Naive thymus-derived CD4-positive, alpha-beta T cell (primary cell): ENCODE data around the gene STRA6. TPM values are rescaled to one million over a fixed set of nuclear protein-coding genes. Genes with fewer than 3 reads are reported as not detected.

Source experiments
- ATAC-seq: fragments of 150-1000 bp; cut with Tn5 transposase; 2 replicates; pipeline ENCODE4 v1.10.0; 2021; ENCODE audit warnings: mild to moderate bottlenecking, moderate library complexity
- CTCF ChIA-PET: fragments of 350-600 bp; sonication (Branson Sonifier 250); formaldehyde crosslinking; loops from one replicate; lab custom pipeline; 2021; ENCODE audit warnings: antibody characterized with exemption; lab: Charles Lee
- POLR2A ChIA-PET: fragments of 350-600 bp; sonication (Branson Sonifier 250); formaldehyde crosslinking; loops from one replicate; lab custom pipeline; 2021; ENCODE audit warnings: antibody characterized with exemption, inconsistent platforms; lab: Charles Lee
- DNase-seq, 9 donors: peaks; one replicate each; pipeline versions ENCODE4 v3.0.0 to v3.0.0-alpha.2; 2020 to 2022; ENCODE audit warnings: mixed read lengths in 1 of 9
- H3K27ac ChIP-seq: one replicate; pipeline ENCODE4 v1.7.0; 2013; ENCODE audit warnings: mild to moderate bottlenecking, low read depth, low read length, moderate library complexity
- H3K27me3 ChIP-seq, 2 donors: one replicate each; pipeline ENCODE4 v1.7.0; 2013; ENCODE audit warnings: low read length in 2 of 2, mild to moderate bottlenecking in 2 of 2, moderate library complexity in 2 of 2; ENCODE audit not compliant: control insufficient read depth in 2 of 2, insufficient read depth in 2 of 2
- H3K36me3 ChIP-seq, 3 experiments: 1 replicate in 2 of 3; 2 replicates in 1 of 3; pipeline ENCODE4 v1.7.0; 2013; ENCODE audit warnings: low read length in 3 of 3, mild to moderate bottlenecking in 3 of 3, moderate library complexity in 1 of 3; ENCODE audit not compliant: insufficient read depth in 3 of 3, control insufficient read depth in 2 of 3
- H3K4me1 ChIP-seq, 2 donors: one replicate each; pipeline ENCODE4 v1.7.0; 2013; ENCODE audit warnings: low read length in 2 of 2, mild to moderate bottlenecking in 2 of 2, moderate library complexity in 1 of 2; ENCODE audit not compliant: control insufficient read depth in 2 of 2, insufficient read depth in 2 of 2
- H3K4me3 ChIP-seq: 2 replicates; pipeline ENCODE4 v1.7.0; 2013; ENCODE audit warnings: mild to moderate bottlenecking, low read length
- H3K9me3 ChIP-seq, 3 experiments: 1 replicate in 2 of 3; 2 replicates in 1 of 3; pipeline ENCODE4 v1.7.0; 2013; ENCODE audit warnings: low read length in 3 of 3; ENCODE audit not compliant: control insufficient read depth in 2 of 3
- H3K27ac Mint-ChIP-seq, 9 donors: one replicate each; pipeline ENCODE4 v1.8.0; 2020 to 2022; ENCODE audit warnings: mixed read lengths in 9 of 9, mild to moderate bottlenecking in 8 of 9, moderate library complexity in 5 of 9, inconsistent platforms in 2 of 9
- H3K27me3 Mint-ChIP-seq, 5 donors: one replicate each; pipeline ENCODE4 v1.8.0; 2021 to 2022; ENCODE audit warnings: mixed read lengths in 5 of 5, mild to moderate bottlenecking in 1 of 5
- H3K36me3 Mint-ChIP-seq, 5 donors: one replicate each; pipeline ENCODE4 v1.8.0; 2020 to 2022; ENCODE audit warnings: mixed read lengths in 5 of 5, mild to moderate bottlenecking in 3 of 5, inconsistent platforms in 1 of 5
- H3K4me1 Mint-ChIP-seq, 7 donors: one replicate each; pipeline ENCODE4 v1.8.0; 2020 to 2022; ENCODE audit warnings: mixed read lengths in 7 of 7, mild to moderate bottlenecking in 3 of 7, inconsistent platforms in 1 of 7
- H3K4me3 Mint-ChIP-seq, 10 donors: one replicate each; pipeline ENCODE4 v1.8.0; 2020 to 2022; ENCODE audit warnings: mild to moderate bottlenecking in 10 of 10, mixed read lengths in 10 of 10, moderate library complexity in 6 of 10, inconsistent platforms in 2 of 10
- H3K9me3 Mint-ChIP-seq, 11 donors: one replicate each; pipeline ENCODE4 v1.8.0; 2020 to 2022; ENCODE audit warnings: mixed read lengths in 11 of 11, mild to moderate bottlenecking in 4 of 11, inconsistent platforms in 1 of 11, moderate library complexity in 1 of 11
- intact Hi-C, 2 donors: fragments of 100-400 bp; cut with micrococcal nuclease; formaldehyde crosslinking; loops; one replicate each; pipeline ENCODE4 v1.15.1; 2023
- polyA plus RNA-seq, 2 donors: library from polyadenylated mRNA; unstranded; fragments of 300-500 nt; fragmentation: Illumina TruSeq; gene quantifications; one replicate each; pipeline ENCODE4 v1.2.3, GENCODE V29; 2021
- total RNA-seq, 6 experiments: library from RNA in 5 of 6; stranded (reverse) in 5 of 6; gene quantifications; 1 replicate in 5 of 6; 2 replicates in 1 of 6; pipeline ENCODE4 v1.2.3 and lab custom pipeline; 2021 to 2026

Gene STRA6
- total RNA-seq, result not detected
- polyA plus RNA-seq, result not detected
- total RNA-seq (lab: John Stamatoyannopoulos, UW), result not detected

- H3K27me3 Mint-ChIP-seq, result peaks cover 4 to 22% (median 6%) of the 10 kb centered on the region in 5 donors
- H3K4me1 ChIP-seq, result no peaks in the 10 kb centered on the region
- POLR2A ChIA-PET, result no interaction called here
- no peak within 1 kb of the TSS for H3K27ac Mint-ChIP-seq
- H3K4me1 Mint-ChIP-seq, result peaks cover 0 to 4% (median 0%) of the 10 kb centered on the region in 7 donors
- no peaks in the 10 kb centered on the region for H3K36me3 ChIP-seq
- ATAC-seq (no peak), DNase-seq (no peak)
- no peak within 1 kb of the TSS for H3K4me3 Mint-ChIP-seq
- H3K4me3 ChIP-seq, result no peak within 1 kb of the TSS
- intact Hi-C loops, result no loop called here
- H3K36me3 Mint-ChIP-seq, result no peaks in the 10 kb centered on the region
- peaks cover 0 to 2% (median 0%) of the 10 kb centered on the region in 11 donors for H3K9me3 Mint-ChIP-seq
- CTCF ChIA-PET, result no interaction called here
- no peaks in the 10 kb centered on the region for H3K27me3 ChIP-seq
- H3K9me3 ChIP-seq, result no peaks in the 10 kb centered on the region
- H3K27ac ChIP-seq, result no peak within 1 kb of the TSS
Observed at GRCh38 chr15:74202452-74203401, at the start of gene STRA6. TSS of gene STRA6 (minus strand) at chr15:74202787. CDS start at chr15:74202267, 520 bp downstream.

- Mint-ChIP-seq H3K27me3 (peaks cover 0 to 11% (median 4%) of the 10 kb centered on the region in 5 donors), H3K27ac (no peak overlapping the region), H3K9me3 (no peaks in the 10 kb centered on the region), H3K4me1 (no peaks in the 10 kb centered on the region), H3K36me3 (no peaks in the 10 kb centered on the region), H3K4me3 (no peak overlapping the region)
- no peaks in the 10 kb centered on the region for H3K27me3 ChIP-seq
- no peaks in the 10 kb centered on the region for H3K9me3 ChIP-seq
- CTCF ChIA-PET, result no interaction called here
- DNase-seq (no peak), ATAC-seq (no peak)
- no peak overlapping the region for H3K4me3 ChIP-seq
- intact Hi-C loops, result no loop called here
- H3K27ac ChIP-seq, result no peak overlapping the region
- H3K36me3 ChIP-seq, result no peaks in the 10 kb centered on the region
- H3K4me1 ChIP-seq, result no peaks in the 10 kb centered on the region
- POLR2A ChIA-PET, result no interaction called here
Observed at GRCh38 chr15:74252291-74252690, 49.7 kb upstream of the STRA6 start.

- H3K36me3 Mint-ChIP-seq, result no peaks in the 10 kb centered on the region
- H3K4me1 ChIP-seq, result no peaks in the 10 kb centered on the region
- CTCF ChIA-PET, result no interaction called here
- H3K27me3 Mint-ChIP-seq, result peaks cover 0 to 16% (median 9%) of the 10 kb centered on the region in 5 donors
- no peak overlapping the region for H3K27ac ChIP-seq
- no peak overlapping the region for H3K4me3 Mint-ChIP-seq
- H3K4me3 ChIP-seq, result no peak overlapping the region
- no peaks in the 10 kb centered on the region for H3K4me1 Mint-ChIP-seq
- POLR2A ChIA-PET, result no interaction called here
- H3K9me3 Mint-ChIP-seq, result no peaks in the 10 kb centered on the region
- ATAC-seq, result no peak
- no peaks in the 10 kb centered on the region for H3K9me3 ChIP-seq
- H3K27ac Mint-ChIP-seq, result no peak overlapping the region
- DNase-seq, result no peak
- intact Hi-C loops, result no loop called here
- H3K27me3 ChIP-seq, result no peaks in the 10 kb centered on the region
- no peaks in the 10 kb centered on the region for H3K36me3 ChIP-seq
Observed at GRCh38 chr15:74251131-74251811, 48.7 kb upstream of the STRA6 start.

- H3K27me3 Mint-ChIP-seq, result peaks cover under 1 to 23% (median 15%) of the 10 kb centered on the region in 5 donors
- CTCF ChIA-PET, result no interaction called here
Observed at GRCh38 chr15:74250266-74250665, 47.7 kb upstream of the STRA6 start.

GRCh38 chr15:74245342-74245931, 42.9 kb upstream of the STRA6 start:
- POLR2A ChIA-PET, result no interaction called here
- ATAC-seq, result no peak
- CTCF ChIA-PET, result no interaction called here
- Mint-ChIP-seq H3K4me1 (peaks cover 0 to 14% (median 9%) of the 10 kb centered on the region in 7 donors), H3K9me3 (peaks cover 0 to 3% (median 0%) of the 10 kb centered on the region in 11 donors), H3K36me3 (no peaks in the 10 kb centered on the region), H3K4me3 (peak overlapping the region in 5 of 10 donors; percentile 6 to 39 (median 22)), H3K27me3 (peaks cover 33 to 45% (median 42%) of the 10 kb centered on the region in 5 donors), H3K27ac (no peak overlapping the region)
- H3K4me1 ChIP-seq, result no peaks in the 10 kb centered on the region
- no peaks in the 10 kb centered on the region for H3K27me3 ChIP-seq
- intact Hi-C loops, result no loop called here
- H3K36me3 ChIP-seq, result no peaks in the 10 kb centered on the region
- H3K9me3 ChIP-seq, result no peaks in the 10 kb centered on the region
- peak in 1 of 9 donors; percentile 5 for DNase-seq
- H3K27ac ChIP-seq, result no peak overlapping the region
- H3K4me3 ChIP-seq, result no peak overlapping the region

More at GRCh38 chr15:74250266-74250665, 47.7 kb upstream of the STRA6 start:
- no peaks in the 10 kb centered on the region for H3K9me3 ChIP-seq
- ATAC-seq (no peak), DNase-seq (no peak)
- H3K27me3 ChIP-seq, result no peaks in the 10 kb centered on the region
- Mint-ChIP-seq H3K27ac (no peak overlapping the region), H3K4me1 (peaks cover 0 to 4% (median under 1%) of the 10 kb centered on the region in 7 donors), H3K9me3 (no peaks in the 10 kb centered on the region), H3K4me3 (no peak overlapping the region), H3K36me3 (no peaks in the 10 kb centered on the region)
- H3K36me3 ChIP-seq, result no peaks in the 10 kb centered on the region
- H3K4me3 ChIP-seq, result no peak overlapping the region
- POLR2A ChIA-PET, result no interaction called here
- no peaks in the 10 kb centered on the region for H3K4me1 ChIP-seq
- intact Hi-C loops, result no loop called here
- H3K27ac ChIP-seq, result no peak overlapping the region

GRCh38 chr15:74244822-74245341, 42.3 kb upstream of the STRA6 start:
- Histone ChIP-seq H3K4me1 (no peaks in the 10 kb centered on the region), H3K27me3 (no peaks in the 10 kb centered on the region), H3K9me3 (no peaks in the 10 kb centered on the region), H3K4me3 (no peak overlapping the region), H3K36me3 (no peaks in the 10 kb centered on the region), H3K27ac (no peak overlapping the region)
- DNase-seq (no peak), ATAC-seq (no peak)
- Mint-ChIP-seq H3K9me3 (peaks cover 0 to 3% (median 0%) of the 10 kb centered on the region in 11 donors), H3K27me3 (peaks cover 33 to 45% (median 41%) of the 10 kb centered on the region in 5 donors), H3K36me3 (no peaks in the 10 kb centered on the region), H3K4me1 (peaks cover 0 to 14% (median 9%) of the 10 kb centered on the region in 7 donors), H3K27ac (peak overlapping the region in 1 of 9 donors; percentile 25), H3K4me3 (peak overlapping the region in 3 of 10 donors; percentile 20 to 38 (median 22))
- CTCF ChIA-PET, result no interaction called here
- intact Hi-C loops, result no loop called here
- POLR2A ChIA-PET, result no interaction called here
